OCI-LY7 (cell line): ENCODE data around the gene ARMC7. TPM values are rescaled to one million over a fixed set of nuclear protein-coding genes. Genes with fewer than 3 reads are reported as not detected.

Experiments used
- BruUV-seq: library from RNA; stranded (reverse); fragments of 400-500 nt; replicated peaks from 2 replicates; lab custom pipeline; 2021; lab: Mats Ljungman, UMichigan
- CTCF ChIA-PET: fragments of 300-600 bp; sonication (Branson Sonifier 250); formaldehyde crosslinking; loops from one replicate; lab custom pipeline; 2022; ENCODE audit warnings: antibody characterized with exemption; ENCODE audit not compliant: unreplicated experiment; lab: Charles Lee
- POLR2A ChIA-PET: fragments of 300-600 bp; sonication (Branson Sonifier 250); formaldehyde crosslinking; loops from one replicate; lab custom pipeline; 2022; ENCODE audit warnings: antibody characterized with exemption; lab: Charles Lee
- DNase-seq: peaks from one replicate; pipeline ENCODE4 v3.0.0-alpha.2; 2015; ENCODE audit warnings: low spot score
- H2AFZ ChIP-seq: fragments of 200-600 bp; sonication (generic), shearing (Covaris generic); 2 replicates; pipeline ENCODE4 v1.6.1; 2014; ENCODE audit warnings: mild to moderate bottlenecking, antibody characterized with exemption, low read length, moderate library complexity
- H3K27ac ChIP-seq: fragments of 200-600 bp; sonication (generic); 2 replicates; pipeline ENCODE4 v1.5.1; 2014; ENCODE audit warnings: mixed run types, low read depth, mild to moderate bottlenecking, moderate library complexity, low read length, inconsistent platforms; ENCODE audit not compliant: poor library complexity, severe bottlenecking
- H3K36me3 ChIP-seq: fragments of 200-600 bp; sonication (generic); 2 replicates; pipeline ENCODE4 v1.6.1; 2014; ENCODE audit warnings: mild to moderate bottlenecking, antibody characterized with exemption, low read length, moderate library complexity, mixed read lengths; ENCODE audit not compliant: insufficient read depth
- H3K4me1 ChIP-seq: fragments of 200-600 bp; sonication (generic); 2 replicates; pipeline ENCODE4 v1.5.1; 2014; ENCODE audit warnings: mild to moderate bottlenecking, low read length; ENCODE audit not compliant: insufficient read depth, poor library complexity, severe bottlenecking
- H3K4me2 ChIP-seq: fragments of 200-600 bp; sonication (generic); 2 replicates; pipeline ENCODE4 v1.6.1; 2014; ENCODE audit warnings: mild to moderate bottlenecking, low read length
- H3K4me3 ChIP-seq: fragments of 200-600 bp; sonication (generic); 2 replicates; pipeline ENCODE4 v1.5.1; 2014; ENCODE audit warnings: mild to moderate bottlenecking, low read depth, low read length; ENCODE audit not compliant: poor library complexity, severe bottlenecking
- H3K79me2 ChIP-seq: fragments of 200-600 bp; sonication (generic); 2 replicates; pipeline ENCODE4 v1.6.1; 2016; ENCODE audit warnings: low read depth, mild to moderate bottlenecking, low read length, moderate library complexity, mixed read lengths; ENCODE audit not compliant: insufficient read depth
- H3K9me2 ChIP-seq: fragments of 200-600 bp; sonication (generic); 2 replicates; pipeline ENCODE4 v1.6.1; 2016; ENCODE audit warnings: mild to moderate bottlenecking, low read length, mixed read lengths; ENCODE audit not compliant: insufficient read depth
- H3K9me3 ChIP-seq: fragments of 200-600 bp; sonication (generic); 2 replicates; pipeline ENCODE4 v1.6.1; 2014; ENCODE audit warnings: mild to moderate bottlenecking, mixed run types, low read length, mixed read lengths
- H4K20me1 ChIP-seq: fragments of 200-600 bp; sonication (generic); 2 replicates; pipeline ENCODE4 v1.6.1; 2014; ENCODE audit warnings: mild to moderate bottlenecking, antibody characterized with exemption, low read length, moderate library complexity, mixed read lengths; ENCODE audit not compliant: insufficient read depth
- CTCF ChIP-seq: fragments of 200-600 bp; sonication (generic); conservative IDR thresholded peaks from 2 replicates; pipeline ENCODE4 v1.5.1; 2014; ENCODE audit warnings: mild to moderate bottlenecking, antibody characterized with exemption, low read length, moderate library complexity, mixed read lengths
- EZH2phosphoT487 ChIP-seq: fragments of 200-600 bp; sonication (generic); IDR thresholded peaks from 2 replicates; pipeline ENCODE4 v1.6.1; 2018; ENCODE audit warnings: low read depth, borderline replicate concordance, mild to moderate bottlenecking, mixed run types, antibody characterized with exemption, low read length, moderate library complexity, mixed read lengths
- intact Hi-C: fragments of 100-400 bp; cut with micrococcal nuclease; formaldehyde crosslinking; loops from one replicate; pipeline ENCODE4 v1.10.0; 2022; ENCODE audit not compliant: unreplicated experiment
- total RNA-seq, 2 experiments: library from RNA; depleted of rRNA in 1 of 2; stranded (reverse); fragments of >200 nt in 1 of 2; shearing (Covaris generic) in 1 of 2; gene quantifications; 2 replicates each; pipeline ENCODE4 v1.2.3, GENCODE V29; 2014 to 2022

The ARMC7 gene
- total RNA-seq, 2 experiments from 2014 or later, result 7.1 to 19.9 TPM

GRCh38 chr17:75090871-75091854 lies 18.6 kb upstream of the ARMC7 start:
- no peak for TF ChIP-seq EZH2phosphoT487
- TF ChIP-seq CTCF, result no peak
- POLR2A ChIA-PET, result interaction anchor here (0.6 to 1.0 kb wide), 2 partner anchors 42 to 97 kb away, joined by 3 read pairs; no protein-coding TSS in a partner anchor
- no peaks in the 10 kb centered on the region for H3K9me2 ChIP-seq
- BruUV-seq, result no TSS peak
- CTCF ChIA-PET, result no interaction called here
- peaks cover 19% of the 10 kb centered on the region for H3K4me1 ChIP-seq
- H3K4me3 ChIP-seq, result no peak overlapping the region
- H3K4me2 ChIP-seq, result no peak overlapping the region
- H2AFZ ChIP-seq, result no peak overlapping the region
- no peaks in the 10 kb centered on the region for H4K20me1 ChIP-seq
- no peak overlapping the region for H3K27ac ChIP-seq
- no peak for DNase-seq
- no peaks in the 10 kb centered on the region for H3K36me3 ChIP-seq
- intact Hi-C loops, result no loop called here
- H3K9me3 ChIP-seq, result no peaks in the 10 kb centered on the region
- H3K79me2 ChIP-seq, result no peaks in the 10 kb centered on the region

GRCh38 chr17:75091855-75092327 lies 17.9 kb upstream of the ARMC7 start:
- Histone ChIP-seq H3K36me3 (no peaks in the 10 kb centered on the region), H3K79me2 (no peaks in the 10 kb centered on the region), H4K20me1 (no peaks in the 10 kb centered on the region), H2AFZ (no peak overlapping the region), H3K4me1 (peaks cover 19% of the 10 kb centered on the region), H3K9me2 (no peaks in the 10 kb centered on the region), H3K9me3 (no peaks in the 10 kb centered on the region), H3K4me2 (no peak overlapping the region), H3K4me3 (no peak overlapping the region), H3K27ac (no peak overlapping the region)
- POLR2A ChIA-PET, result interaction anchor here (0.7 kb wide), 1 partner anchor 15 kb away, joined by 4 read pairs; no protein-coding TSS in a partner anchor
- TF ChIP-seq CTCF, result no peak
- no peak for TF ChIP-seq EZH2phosphoT487
- no peak for DNase-seq
- BruUV-seq, result no TSS peak
- CTCF ChIA-PET, result no interaction called here
- intact Hi-C loops, result no loop called here
